GM12873 (cell line): ENCODE data around the gene VWA1.

ENCODE experiments used
- TF ChIP-seq, protein P1 (sequence below): IDR thresholded peaks from 2 replicates; pipeline ENCODE4 v1.5.1; 2012; ENCODE audit warnings: low read depth, mild to moderate bottlenecking, moderate library complexity, low read length, control low read depth; ENCODE audit not compliant: insufficient read depth; ENCODE audit errors: missing control alignments

The VWA1 gene

DNA sequence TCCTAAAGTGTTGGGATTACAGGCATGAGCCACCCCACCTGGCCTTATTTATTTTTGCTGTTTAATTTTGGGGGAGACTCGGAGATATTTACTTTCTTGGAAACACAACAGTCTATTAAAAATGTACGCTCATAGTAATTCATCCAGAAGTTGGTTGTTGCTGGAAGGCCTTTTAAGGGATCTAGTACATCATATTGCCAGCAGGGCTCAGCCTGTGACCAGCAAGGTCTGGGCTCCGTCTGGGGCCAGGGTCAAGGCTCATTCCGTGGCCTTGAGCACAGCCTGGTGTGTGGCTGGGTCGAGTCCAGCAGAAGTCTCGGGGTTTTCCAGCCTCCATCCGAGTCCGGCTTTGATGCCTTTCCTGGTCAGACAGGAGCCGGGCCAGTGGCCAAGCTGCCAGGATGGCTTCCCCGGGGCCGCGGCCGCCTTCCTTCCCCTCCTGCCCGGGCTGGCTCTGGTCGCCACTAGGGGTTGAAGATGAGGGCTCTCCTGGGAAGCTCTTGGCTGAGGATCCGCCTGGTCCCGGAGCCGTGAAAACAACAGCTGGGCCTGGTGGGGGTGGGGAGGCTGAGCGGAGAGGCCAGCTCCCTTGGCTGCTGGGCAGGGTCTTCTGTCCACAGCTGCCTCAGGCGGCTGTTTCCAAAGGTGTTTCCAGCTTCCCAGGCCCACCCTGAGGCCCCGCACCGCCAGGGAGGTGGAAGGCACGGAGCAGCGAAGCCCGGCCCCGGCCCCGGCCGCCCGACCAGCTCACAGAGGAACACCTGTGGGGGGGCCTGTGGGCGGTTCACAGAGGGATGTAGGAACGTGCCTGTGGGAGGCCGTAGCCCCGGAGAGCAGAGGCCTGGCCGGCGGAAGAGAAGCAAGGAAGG, 5.1 kb upstream of the VWA1 start:
- TF ChIP-seq, protein P1, sequence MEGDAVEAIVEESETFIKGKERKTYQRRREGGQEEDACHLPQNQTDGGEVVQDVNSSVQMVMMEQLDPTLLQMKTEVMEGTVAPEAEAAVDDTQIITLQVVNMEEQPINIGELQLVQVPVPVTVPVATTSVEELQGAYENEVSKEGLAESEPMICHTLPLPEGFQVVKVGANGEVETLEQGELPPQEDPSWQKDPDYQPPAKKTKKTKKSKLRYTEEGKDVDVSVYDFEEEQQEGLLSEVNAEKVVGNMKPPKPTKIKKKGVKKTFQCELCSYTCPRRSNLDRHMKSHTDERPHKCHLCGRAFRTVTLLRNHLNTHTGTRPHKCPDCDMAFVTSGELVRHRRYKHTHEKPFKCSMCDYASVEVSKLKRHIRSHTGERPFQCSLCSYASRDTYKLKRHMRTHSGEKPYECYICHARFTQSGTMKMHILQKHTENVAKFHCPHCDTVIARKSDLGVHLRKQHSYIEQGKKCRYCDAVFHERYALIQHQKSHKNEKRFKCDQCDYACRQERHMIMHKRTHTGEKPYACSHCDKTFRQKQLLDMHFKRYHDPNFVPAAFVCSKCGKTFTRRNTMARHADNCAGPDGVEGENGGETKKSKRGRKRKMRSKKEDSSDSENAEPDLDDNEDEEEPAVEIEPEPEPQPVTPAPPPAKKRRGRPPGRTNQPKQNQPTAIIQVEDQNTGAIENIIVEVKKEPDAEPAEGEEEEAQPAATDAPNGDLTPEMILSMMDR: no peak

GRCh38 chr1:1430992-1431844, 4.3 kb upstream of the VWA1 start:
- TF ChIP-seq, protein P1: no peak

DNA sequence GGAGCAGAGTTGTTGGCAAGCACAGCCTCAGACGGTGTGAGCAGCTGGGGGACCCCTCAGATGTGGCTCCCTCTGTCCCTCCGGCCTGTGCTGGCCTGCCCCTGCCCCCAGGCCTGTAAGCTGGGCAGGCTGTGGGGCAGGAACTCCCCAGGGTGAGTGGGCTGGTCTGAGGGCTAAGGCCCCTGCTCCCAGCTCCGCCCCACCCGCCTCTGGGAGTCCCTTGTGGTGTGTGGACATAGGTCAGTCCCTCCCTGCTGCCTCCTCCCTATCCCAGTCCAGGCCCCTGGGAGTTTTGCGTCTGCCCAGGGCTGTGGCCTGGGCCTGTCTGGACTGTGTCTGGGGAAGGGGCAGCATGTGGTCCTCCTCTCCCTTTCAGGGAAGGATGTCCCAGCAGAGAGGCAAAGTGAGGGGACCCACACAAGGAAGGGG, 3.6 kb upstream of the VWA1 start:
- TF ChIP-seq, protein P1: no peak

- TF ChIP-seq, protein P1: no peak
Measured at GRCh38 chr1:1432274-1432950, 3.1 kb upstream of the VWA1 start.

DNA sequence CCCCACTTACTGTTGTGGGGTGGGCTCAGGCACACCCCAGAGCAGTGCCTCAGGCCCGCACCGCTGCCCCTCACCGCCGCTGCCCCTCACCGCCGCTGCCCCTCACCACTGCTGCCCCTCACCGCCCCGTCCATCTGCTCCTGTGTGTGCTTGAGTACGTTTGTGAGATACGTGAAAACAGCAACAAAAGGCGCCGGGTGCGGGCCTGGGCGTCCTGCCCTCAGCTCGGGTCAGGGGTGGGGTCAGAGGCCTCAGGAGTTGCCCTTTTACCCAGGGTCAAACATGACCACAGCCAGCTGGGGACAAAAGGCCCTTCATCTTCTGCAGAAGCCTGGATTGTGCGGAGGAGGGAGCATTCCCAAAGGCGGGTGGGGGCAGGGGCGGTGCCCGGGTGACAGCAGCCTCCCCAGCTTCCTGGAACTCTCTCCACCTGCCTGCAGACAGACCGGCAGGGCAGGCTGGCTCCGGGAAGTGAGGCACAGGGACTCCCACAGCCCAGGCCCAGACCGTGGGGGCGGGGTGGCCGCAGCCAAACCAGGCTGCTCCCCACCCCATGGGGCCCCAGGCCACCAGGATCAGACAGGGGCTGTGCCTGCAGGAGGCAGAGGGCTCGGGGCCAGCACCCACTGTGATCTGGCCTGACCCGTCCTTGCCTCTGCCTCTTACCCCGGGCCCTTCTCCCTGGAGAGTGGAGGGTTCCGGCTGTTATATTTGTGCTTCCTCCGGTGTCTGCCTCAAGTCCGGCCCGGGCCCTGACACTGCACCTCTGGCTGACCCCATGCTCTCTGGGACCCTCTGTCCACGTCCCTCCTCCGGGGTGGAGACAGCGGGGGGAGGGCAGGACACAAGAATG, 2.3 kb upstream of the VWA1 start:
- TF ChIP-seq, protein P1: no peak

GRCh38 chr1:1433804-1434130, 1.7 kb upstream of the VWA1 start:
- TF ChIP-seq, protein P1: no peak
